Measurements from ENCODE around the gene SNX33. TPM values are rescaled to one million over a fixed set of nuclear protein-coding genes. Genes with fewer than 3 reads are reported as not detected.
A peak's percentile ranks its signal among the peaks of the same experiment; 100 is the strongest.
"Not testable (repeated sequence)": the region's sequence is repeated elsewhere in the genome, so short reads cannot be mapped to it uniquely, and the experiment has no call there.

Gene SNX33
- total RNA-seq, 2 experiments from 2014 or later, result 3.0 to 3.2 TPM

DNA sequence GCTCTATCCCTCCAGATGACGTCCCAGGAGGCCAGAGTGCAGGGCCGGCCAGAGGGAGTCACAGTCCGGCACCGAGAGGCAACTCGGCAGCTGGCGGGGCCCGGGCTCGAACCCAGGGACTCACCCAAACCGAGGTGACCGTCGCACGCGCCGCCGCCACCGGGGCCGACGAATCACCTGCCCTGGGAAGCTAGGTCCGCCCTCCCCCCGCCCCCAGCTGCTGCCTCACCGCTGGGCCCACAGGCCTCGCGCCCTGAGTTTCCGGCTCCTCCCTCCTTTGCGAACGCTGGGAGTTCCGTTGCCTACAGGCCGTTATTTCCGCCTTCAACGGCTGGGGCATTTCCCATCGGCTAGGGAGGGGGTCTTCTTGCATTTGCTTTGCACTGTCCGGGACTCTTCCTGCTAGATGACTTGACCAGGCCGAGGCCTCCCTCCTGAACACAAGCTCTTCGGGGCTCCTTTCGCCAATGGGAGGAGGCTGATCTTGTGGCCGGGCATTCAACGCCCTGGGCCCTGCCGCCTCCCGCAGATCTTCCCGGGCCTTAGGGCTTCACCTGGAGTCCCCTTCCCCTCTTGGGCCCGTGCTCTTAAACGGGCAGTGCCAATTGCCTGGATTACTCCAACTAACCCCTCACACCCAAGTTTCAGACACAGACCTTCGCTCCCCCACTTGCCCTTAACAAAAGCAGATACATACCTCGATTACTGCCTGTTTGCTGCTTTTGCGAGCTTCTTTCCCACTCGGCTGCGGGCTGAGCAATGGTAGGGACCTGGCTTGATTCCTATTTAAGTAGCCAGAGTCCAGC is 22.0 kb upstream of the SNX33 start, which contains the start of gene SNUPN:
Gene SNUPN, minus strand, starts transcription at position 184 of the 806 bp plus-strand sequence. CDS start 4,674 bp downstream, outside the sequence.
- H3K9me3 Mint-ChIP-seq, result no peaks in the 10 kb centered on the region
- peaks cover 35% of the 10 kb centered on the region for H3K4me1 Mint-ChIP-seq (ENCODE audit: low read depth)
- H3K27ac Mint-ChIP-seq, result peak within 1 kb of the TSS; percentile 98
- peak within 1 kb of the TSS; percentile 98 for H3K4me3 Mint-ChIP-seq
- DNase-seq, result peak; percentile 97
- H3K27me3 Mint-ChIP-seq, result no peaks in the 10 kb centered on the region
- ChIA-PET POLR2A (interaction anchor here (1.0 to 3.2 kb wide), 8 partner anchors 9 to 258 kb away, joined by 3 to 39 read pairs (median 12); partner anchors contain the start of genes IMP3, MAN2C1, PTPN9 and SIN3A), CTCF (interaction anchor here (1.2 to 3.6 kb wide), 5 partner anchors 14 to 258 kb away, joined by 3 to 31 read pairs (median 13); partner anchors contain the start of genes IMP3 and MAN2C1)
- peaks cover 3% of the 10 kb centered on the region for H3K36me3 Mint-ChIP-seq
- intact Hi-C loops (cut with micrococcal nuclease), result loop anchor here (1.0 to 2.0 kb wide), 4 partner anchors 15 to 257 kb away; partner anchors contain the start of genes IMP3, MAN2C1 and PTPN9

- ChIA-PET CTCF (no interaction called here), POLR2A (no interaction called here)
- no peak overlapping the region for H3K27ac Mint-ChIP-seq
- H3K27me3 Mint-ChIP-seq, result no peaks in the 10 kb centered on the region
- H3K4me3 Mint-ChIP-seq, result no peak overlapping the region
- DNase-seq, result no peak
- intact Hi-C loops (cut with micrococcal nuclease), result no loop called here
- peaks cover 12% of the 10 kb centered on the region for H3K4me1 Mint-ChIP-seq (ENCODE audit: low read depth)
- H3K9me3 Mint-ChIP-seq, result no peaks in the 10 kb centered on the region
- H3K36me3 Mint-ChIP-seq, result peaks cover under 1% of the 10 kb centered on the region
Measured at GRCh38 chr15:75631935-75632334, 15.8 kb upstream of the SNX33 start.

GRCh38 chr15:75633922-75634321 is 13.8 kb upstream of the SNX33 start:
- H3K27me3 Mint-ChIP-seq; CTCF ChIA-PET; H3K9me3 Mint-ChIP-seq; intact Hi-C loops (cut with micrococcal nuclease); H3K27ac Mint-ChIP-seq; H3K4me3 Mint-ChIP-seq; DNase-seq: not testable (repeated sequence)
- peaks cover 16% of the 10 kb centered on the region for H3K36me3 Mint-ChIP-seq
- POLR2A ChIA-PET, result interaction anchor here (1.8 kb wide), 1 partner anchor 8 kb away, joined by 5 read pairs; the partner anchor contains the start of gene SNUPN
- peaks cover 23% of the 10 kb centered on the region for H3K4me1 Mint-ChIP-seq (ENCODE audit: low read depth)

DNA sequence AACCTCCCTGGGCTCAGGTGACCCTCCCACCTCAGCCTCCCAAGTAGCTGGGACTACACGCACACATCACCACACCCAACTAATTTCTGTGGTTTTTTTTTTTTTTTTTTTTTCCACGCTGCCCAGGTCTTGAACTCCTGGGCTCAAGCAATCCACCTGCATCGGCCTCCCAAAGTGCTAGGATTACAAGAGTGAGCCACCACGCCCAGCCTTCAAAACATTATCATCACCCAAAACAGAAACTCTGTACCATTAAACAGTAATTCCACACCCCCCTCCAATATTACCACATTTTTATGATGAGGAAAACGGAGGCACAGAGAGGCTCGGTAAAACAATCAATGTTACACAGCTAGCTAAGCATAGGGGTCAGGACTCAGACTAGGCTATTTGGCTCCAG is 11.7 kb upstream of the SNX33 start:
- no peak overlapping the region for H3K4me3 Mint-ChIP-seq
- H3K36me3 Mint-ChIP-seq, result peaks cover 23% of the 10 kb centered on the region
- intact Hi-C loops (cut with micrococcal nuclease), result no loop called here
- no peak for DNase-seq
- no peaks in the 10 kb centered on the region for H3K27me3 Mint-ChIP-seq
- CTCF ChIA-PET, result interaction anchor here (0.6 to 1.2 kb wide), 4 partner anchors 9 to 315 kb away, joined by 3 read pairs; no protein-coding TSS in a partner anchor
- H3K4me1 Mint-ChIP-seq (ENCODE audit: low read depth), result peaks cover 26% of the 10 kb centered on the region
- H3K27ac Mint-ChIP-seq, result no peak overlapping the region
- POLR2A ChIA-PET, result no interaction called here
- H3K9me3 Mint-ChIP-seq, result no peaks in the 10 kb centered on the region

DNA sequence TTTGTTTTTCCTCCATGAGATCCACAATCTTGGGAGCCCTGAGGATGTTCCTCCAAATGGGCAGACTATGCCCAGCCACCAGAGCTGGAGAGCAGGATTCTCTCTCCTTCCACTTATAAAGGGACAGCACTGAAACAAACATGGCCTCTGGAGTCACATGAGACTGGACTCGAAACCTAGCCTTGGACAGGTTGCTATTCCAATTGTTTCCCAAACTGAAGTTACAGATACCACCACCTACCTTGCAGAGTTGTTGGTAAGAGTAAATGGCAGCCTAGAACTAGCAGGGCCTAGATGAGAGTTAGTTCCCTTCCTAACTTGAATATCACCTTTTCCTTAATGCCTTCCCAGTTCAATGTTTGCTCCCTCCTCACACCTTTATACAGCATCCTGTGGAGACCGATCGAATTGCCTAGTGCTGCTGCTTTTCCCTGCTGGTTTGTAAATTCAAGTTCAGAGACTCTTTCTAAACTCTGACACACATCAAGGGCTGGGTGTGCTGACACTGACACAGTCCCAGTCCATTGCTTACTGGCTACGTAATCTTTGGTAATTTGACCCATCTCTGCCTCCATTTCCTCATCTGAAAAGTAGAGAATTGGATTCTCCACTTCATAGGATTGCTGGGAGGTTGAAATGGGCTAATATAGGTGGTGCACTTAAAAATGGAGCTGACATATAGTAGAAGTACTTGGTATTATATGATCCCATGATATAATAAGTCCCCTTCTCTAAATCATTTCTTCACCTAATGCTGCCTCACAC is 10.3 kb upstream of the SNX33 start:
- Mint-ChIP-seq H3K27ac (peak overlapping the region; percentile 38), H3K27me3 (no peaks in the 10 kb centered on the region), H3K9me3 (no peaks in the 10 kb centered on the region), H3K4me3 (peak overlapping the region; percentile 86), H3K36me3 (peaks cover 23% of the 10 kb centered on the region), H3K4me1 (ENCODE audit: low read depth) (peaks cover 27% of the 10 kb centered on the region)
- ChIA-PET POLR2A (interaction anchor here (0.6 to 1.7 kb wide), 3 partner anchors 11 to 269 kb away, joined by 3 to 14 read pairs (median 4); partner anchors contain the start of genes MAN2C1 and SNUPN), CTCF (interaction anchor here (0.6 to 3.8 kb wide), 8 partner anchors 10 to 456 kb away, joined by 3 to 31 read pairs (median 4); partner anchors contain the start of genes MAN2C1, SNUPN and SNX33)
- intact Hi-C loops (cut with micrococcal nuclease), result no loop called here
- DNase-seq, result no peak

GRCh38 chr15:75639191-75639708 is 8.5 kb upstream of the SNX33 start:
- intact Hi-C loops (cut with micrococcal nuclease), result no loop called here
- POLR2A ChIA-PET, result interaction anchor here (1.0 to 3.2 kb wide), 13 partner anchors 8 to 270 kb away, joined by 3 to 45 read pairs (median 5); partner anchors contain the start of genes MAN2C1, PTPN9, SIN3A and SNUPN
- Mint-ChIP-seq H3K4me1 (ENCODE audit: low read depth) (peaks cover 27% of the 10 kb centered on the region), H3K36me3 (peaks cover 23% of the 10 kb centered on the region), H3K27ac (peak overlapping the region; percentile 86), H3K9me3 (no peaks in the 10 kb centered on the region), H3K27me3 (no peaks in the 10 kb centered on the region), H3K4me3 (peak overlapping the region; percentile 86)
- CTCF ChIA-PET, result interaction anchor here (0.5 to 6.3 kb wide), 11 partner anchors 8 to 284 kb away, joined by 3 to 69 read pairs (median 14); partner anchors contain the start of genes MAN2C1, PTPN9, SIN3A and SNUPN
- DNase-seq, result no peak

GRCh38 chr15:75639709-75640482 is 7.8 kb upstream of the SNX33 start, which contains the start of gene IMP3:
Gene IMP3 (minus strand): TSS chr15:75640224. CDS start chr15:75640168, 56 bp downstream.
- ChIA-PET CTCF (interaction anchor here (0.5 to 6.3 kb wide), 13 partner anchors 13 to 283 kb away, joined by 3 to 69 read pairs (median 11); partner anchors contain the start of genes MAN2C1, PTPN9, SIN3A and SNUPN), POLR2A (interaction anchor here (1.0 to 3.2 kb wide), 15 partner anchors 10 to 271 kb away, joined by 3 to 45 read pairs (median 5); partner anchors contain the start of genes MAN2C1, PTPN9, SIN3A and SNUPN)
- DNase-seq, result peak; percentile 98
- H3K36me3 Mint-ChIP-seq, result peaks cover 23% of the 10 kb centered on the region
- peak within 1 kb of the TSS; percentile 86 for H3K4me3 Mint-ChIP-seq
- peak within 1 kb of the TSS; percentile 86 for H3K27ac Mint-ChIP-seq
- H3K4me1 Mint-ChIP-seq (ENCODE audit: low read depth), result peaks cover 27% of the 10 kb centered on the region
- intact Hi-C loops (cut with micrococcal nuclease), result loop anchor here (1.0 to 5.0 kb wide), 5 partner anchors 15 to 272 kb away; partner anchors contain the start of genes MAN2C1, PTPN9 and SNUPN
- H3K9me3 Mint-ChIP-seq, result no peaks in the 10 kb centered on the region
- H3K27me3 Mint-ChIP-seq, result no peaks in the 10 kb centered on the region

GRCh38 chr15:75640483-75641178 is 7.1 kb upstream of the SNX33 start:
- H3K36me3 Mint-ChIP-seq, result peaks cover 23% of the 10 kb centered on the region
- ChIA-PET CTCF (interaction anchor here (0.6 to 6.3 kb wide), 18 partner anchors 9 to 272 kb away, joined by 3 to 69 read pairs (median 4); partner anchors contain the start of genes MAN2C1, PTPN9, SIN3A and SNUPN), POLR2A (interaction anchor here (0.6 to 3.2 kb wide), 16 partner anchors 10 to 319 kb away, joined by 3 to 45 read pairs (median 4); partner anchors contain the start of genes MAN2C1, PTPN9, SIN3A and SNUPN)
- peak; percentile 78 for DNase-seq
- intact Hi-C loops (cut with micrococcal nuclease), result loop anchor here (1.0 to 5.0 kb wide), 6 partner anchors 15 to 272 kb away; partner anchors contain the start of genes MAN2C1, PTPN9 and SNUPN
- no peaks in the 10 kb centered on the region for H3K9me3 Mint-ChIP-seq
- peak overlapping the region; percentile 86 for H3K27ac Mint-ChIP-seq
- H3K4me3 Mint-ChIP-seq, result peak overlapping the region; percentile 86
- peaks cover 27% of the 10 kb centered on the region for H3K4me1 Mint-ChIP-seq (ENCODE audit: low read depth)
- no peaks in the 10 kb centered on the region for H3K27me3 Mint-ChIP-seq

GRCh38 chr15:75641179-75641503 is 6.6 kb upstream of the SNX33 start:
- H3K4me3 Mint-ChIP-seq, result peak overlapping the region; percentile 86
- H3K27ac Mint-ChIP-seq, result peak overlapping the region; percentile 86
- no peak for DNase-seq
- H3K36me3 Mint-ChIP-seq, result peaks cover 23% of the 10 kb centered on the region
- no peaks in the 10 kb centered on the region for H3K27me3 Mint-ChIP-seq
- ChIA-PET POLR2A (interaction anchor here (0.6 to 3.2 kb wide), 6 partner anchors 43 to 320 kb away, joined by 3 to 42 read pairs (median 10); partner anchors contain the start of genes PTPN9 and SIN3A), CTCF (interaction anchor here (0.9 to 6.3 kb wide), 13 partner anchors 8 to 273 kb away, joined by 3 to 69 read pairs (median 5); partner anchors contain the start of genes MAN2C1, PTPN9, SIN3A and SNUPN)
- intact Hi-C loops (cut with micrococcal nuclease), result loop anchor here (1.0 to 5.0 kb wide), 3 partner anchors 44 to 132 kb away; partner anchors contain the start of gene PTPN9
- no peaks in the 10 kb centered on the region for H3K9me3 Mint-ChIP-seq
- H3K4me1 Mint-ChIP-seq (ENCODE audit: low read depth), result peaks cover 23% of the 10 kb centered on the region
